ENCODE data around the gene PTPN2. TPM values are rescaled to one million over a fixed set of nuclear protein-coding genes. Genes with fewer than 3 reads are reported as not detected.

The PTPN2 gene
- total RNA-seq, 2 experiments from 2014 or later, result 54.9 to 69.7 TPM

GRCh38 chr18:12862467-12862866 is 21.6 kb downstream of the PTPN2 start:
- intact Hi-C loops (cut with micrococcal nuclease; ENCODE audit: unreplicated experiment), result loop anchor here (2.0 kb wide), 1 partner anchor 20 kb away; no protein-coding TSS in a partner anchor
- Histone ChIP-seq H3K9me3 (ENCODE audit: low read length) (no peaks in the 10 kb centered on the region), H3K4me1 (ENCODE audit: insufficient read depth, low read length, poor library complexity, severe bottlenecking) (peaks cover 83% of the 10 kb centered on the region), H3K4me3 (ENCODE audit: low read depth, low read length, poor library complexity, severe bottlenecking) (peak overlapping the region; percentile 52), H3K36me3 (ENCODE audit: insufficient read depth, low read length) (peaks cover 18% of the 10 kb centered on the region; the same call in 1 of the 2 replicates), H3K27ac (ENCODE audit: low read depth, low read length, poor library complexity, severe bottlenecking) (peak overlapping the region; percentile 89), H2AFZ (ENCODE audit: low read length) (no peak overlapping the region), H3K4me2 (ENCODE audit: low read length) (peak overlapping the region; percentile 74), H4K20me1 (ENCODE audit: insufficient read depth, low read length) (no peaks in the 10 kb centered on the region), H3K9me2 (ENCODE audit: insufficient read depth, low read length) (no peaks in the 10 kb centered on the region), H3K79me2 (ENCODE audit: insufficient read depth, low read depth, low read length) (peaks cover 99% of the 10 kb centered on the region)
- BruUV-seq (replicated peaks), result no TSS peak
- DNase-seq (ENCODE audit: low spot score), result peak; percentile 37
- ChIA-PET CTCF (ENCODE audit: unreplicated experiment) (interaction anchor here (0.6 to 1.5 kb wide), 3 partner anchors 13 to 53 kb away, joined by 3 to 6 read pairs (median 5); no protein-coding TSS in a partner anchor), POLR2A (interaction anchor here (0.9 to 3.7 kb wide), 4 partner anchors 9 to 20 kb away, joined by 3 to 52 read pairs (median 8); partner anchors contain the start of gene PTPN2)
- no peak for TF ChIP-seq CTCF (conservative IDR thresholded peaks at IDR 0.05; ENCODE audit: low read length)
- TF ChIP-seq EZH2phosphoT487 (IDR thresholded peaks at IDR 0.05; ENCODE audit: borderline replicate concordance, low read depth, low read length), result no peak

- intact Hi-C loops (cut with micrococcal nuclease; ENCODE audit: unreplicated experiment), result loop anchor here (1.0 to 2.0 kb wide), 3 partner anchors 21 to 111 kb away; no protein-coding TSS in a partner anchor
- Histone ChIP-seq H3K9me2 (ENCODE audit: insufficient read depth, low read length) (no peaks in the 10 kb centered on the region), H3K79me2 (ENCODE audit: insufficient read depth, low read depth, low read length) (peaks cover 97% of the 10 kb centered on the region), H3K9me3 (ENCODE audit: low read length) (no peaks in the 10 kb centered on the region), H4K20me1 (ENCODE audit: insufficient read depth, low read length) (no peaks in the 10 kb centered on the region), H3K4me3 (ENCODE audit: low read depth, low read length, poor library complexity, severe bottlenecking) (peak overlapping the region; percentile 52), H2AFZ (ENCODE audit: low read length) (no peak overlapping the region), H3K4me1 (ENCODE audit: insufficient read depth, low read length, poor library complexity, severe bottlenecking) (peaks cover 84% of the 10 kb centered on the region), H3K4me2 (ENCODE audit: low read length) (peak overlapping the region; percentile 74), H3K27ac (ENCODE audit: low read depth, low read length, poor library complexity, severe bottlenecking) (peak overlapping the region; percentile 89), H3K36me3 (ENCODE audit: insufficient read depth, low read length) (peaks cover 25% of the 10 kb centered on the region)
- peak; percentile 91 for DNase-seq (ENCODE audit: low spot score)
- no TSS peak for BruUV-seq (replicated peaks)
- TF ChIP-seq CTCF (conservative IDR thresholded peaks at IDR 0.05; ENCODE audit: low read length), result no peak
- ChIA-PET POLR2A (interaction anchor here (0.6 to 3.7 kb wide), 4 partner anchors 8 to 28 kb away, joined by 3 to 52 read pairs (median 8); partner anchors contain the start of gene PTPN2), CTCF (ENCODE audit: unreplicated experiment) (interaction anchor here (0.6 kb wide), 1 partner anchor 18 kb away, joined by 3 read pairs; no protein-coding TSS in a partner anchor)
Observed at GRCh38 chr18:12861637-12862036, 22.4 kb downstream of the PTPN2 start.

- ChIA-PET POLR2A (interaction anchor here (0.6 to 2.6 kb wide), 2 partner anchors 10 to 23 kb away, joined by 5 to 12 read pairs; partner anchors contain the start of gene PTPN2), CTCF (ENCODE audit: unreplicated experiment) (no interaction called here)
- Histone ChIP-seq H4K20me1 (ENCODE audit: insufficient read depth, low read length) (no peaks in the 10 kb centered on the region), H3K4me1 (ENCODE audit: insufficient read depth, low read length, poor library complexity, severe bottlenecking) (peaks cover 91% of the 10 kb centered on the region), H3K36me3 (ENCODE audit: insufficient read depth, low read length) (peaks cover 31% of the 10 kb centered on the region), H3K9me2 (ENCODE audit: insufficient read depth, low read length) (no peaks in the 10 kb centered on the region), H3K9me3 (ENCODE audit: low read length) (no peaks in the 10 kb centered on the region), H3K27ac (ENCODE audit: low read depth, low read length, poor library complexity, severe bottlenecking) (peak overlapping the region; percentile 89), H3K4me3 (ENCODE audit: low read depth, low read length, poor library complexity, severe bottlenecking) (peak overlapping the region; percentile 52), H3K4me2 (ENCODE audit: low read length) (peak overlapping the region; percentile 74), H2AFZ (ENCODE audit: low read length) (no peak overlapping the region), H3K79me2 (ENCODE audit: insufficient read depth, low read depth, low read length) (peaks cover 97% of the 10 kb centered on the region)
- DNase-seq (ENCODE audit: low spot score), result no peak
- no peak for TF ChIP-seq CTCF (conservative IDR thresholded peaks at IDR 0.05; ENCODE audit: low read length)
- TF ChIP-seq EZH2phosphoT487 (IDR thresholded peaks at IDR 0.05; ENCODE audit: borderline replicate concordance, low read depth, low read length), result no peak
- intact Hi-C loops (cut with micrococcal nuclease; ENCODE audit: unreplicated experiment), result no loop called here
- no TSS peak for BruUV-seq (replicated peaks)
Observed at GRCh38 chr18:12860530-12860929, 23.5 kb downstream of the PTPN2 start.
